GM18861 (cell line): ENCODE data around the gene UNC5B.

Source experiments
- ATAC-seq: cut with Tn5 transposase; IDR thresholded peaks from one replicate; pipeline ENCODE4 v1.9.1; 2021; ENCODE audit not compliant: unreplicated experiment

UNC5B gene

GRCh38 chr10:71279590-71280170, 67.3 kb downstream of the UNC5B start:
- ATAC-seq: no peak

- no peak for ATAC-seq
Measured at GRCh38 chr10:71280216-71280615, 67.8 kb downstream of the UNC5B start.

- no peak for ATAC-seq
Measured at GRCh38 chr10:71280825-71281224, 68.5 kb downstream of the UNC5B start.

- ATAC-seq: no peak
Measured at GRCh38 chr10:71281646-71282322, 69.4 kb downstream of the UNC5B start.

GRCh38 chr10:71282323-71282680, 69.9 kb downstream of the UNC5B start:
- no peak for ATAC-seq

- no peak for ATAC-seq
Measured at GRCh38 chr10:71283410-71283809, 71.0 kb downstream of the UNC5B start.

- ATAC-seq: no peak
Measured at GRCh38 chr10:71283876-71284275, 71.5 kb downstream of the UNC5B start.

GRCh38 chr10:71284544-71285179, 72.3 kb downstream of the UNC5B start:
- ATAC-seq: no peak

- no peak for ATAC-seq
Measured at GRCh38 chr10:71285180-71285545, 72.8 kb downstream of the UNC5B start.

GRCh38 chr10:71285986-71286385, 73.6 kb downstream of the UNC5B start:
- no peak for ATAC-seq

GRCh38 chr10:71286521-71287294, 74.3 kb downstream of the UNC5B start:
- ATAC-seq: no peak

GRCh38 chr10:71287456-71287855, 75.1 kb downstream of the UNC5B start:
- ATAC-seq: no peak

GRCh38 chr10:71288461-71288860, 76.1 kb downstream of the UNC5B start:
- ATAC-seq: no peak

GRCh38 chr10:71289421-71290130, 77.2 kb downstream of the UNC5B start:
- no peak for ATAC-seq

- ATAC-seq: no peak
Measured at GRCh38 chr10:71290331-71290730, 78.0 kb downstream of the UNC5B start.

GRCh38 chr10:71290806-71291527, 78.6 kb downstream of the UNC5B start:
- ATAC-seq: no peak

- ATAC-seq: no peak
Measured at GRCh38 chr10:71291528-71291900, 79.1 kb downstream of the UNC5B start.

- ATAC-seq: no peak
Measured at GRCh38 chr10:71292624-71293445, 80.5 kb downstream of the UNC5B start.

GRCh38 chr10:71293446-71294084, 81.2 kb downstream of the UNC5B start:
- ATAC-seq: no peak
